ENCODE measurements around the gene PPP1R12B.
"Not testable (repeated sequence)": the region's sequence is repeated elsewhere in the genome, so short reads cannot be mapped to it uniquely, and the experiment has no call there.

The PPP1R12B gene

GRCh38 chr1:202473266-202474045, 125.0 kb downstream of the PPP1R12B start:
- not testable (repeated sequence) for DNase-seq (ENCODE audit: low read depth in 3 of 3, low spot score in 1 of 3)

GRCh38 chr1:202479661-202480060, 131.2 kb downstream of the PPP1R12B start:
- DNase-seq (ENCODE audit: low read depth in 3 of 3, low spot score in 1 of 3) = not testable (repeated sequence)

GRCh38 chr1:202480640-202481039, 132.1 kb downstream of the PPP1R12B start:
- not testable (repeated sequence) for DNase-seq (ENCODE audit: low read depth in 3 of 3, low spot score in 1 of 3)

- DNase-seq (ENCODE audit: low read depth in 3 of 3, low spot score in 1 of 3) = not testable (repeated sequence)
Measured at GRCh38 chr1:202483362-202483761, 134.9 kb downstream of the PPP1R12B start.

GRCh38 chr1:202484032-202484431, 135.5 kb downstream of the PPP1R12B start:
- not testable (repeated sequence) for DNase-seq (ENCODE audit: low read depth in 3 of 3, low spot score in 1 of 3)

- not testable (repeated sequence) for DNase-seq (ENCODE audit: low read depth in 3 of 3, low spot score in 1 of 3)
Measured at GRCh38 chr1:202484820-202485219, 136.3 kb downstream of the PPP1R12B start.

- not testable (repeated sequence) for DNase-seq (ENCODE audit: low read depth in 3 of 3, low spot score in 1 of 3)
Measured at GRCh38 chr1:202488178-202488649, 139.7 kb downstream of the PPP1R12B start.

GRCh38 chr1:202489101-202489500, 140.6 kb downstream of the PPP1R12B start:
- not testable (repeated sequence) for DNase-seq (ENCODE audit: low read depth in 3 of 3, low spot score in 1 of 3)

GRCh38 chr1:202493112-202493511, 144.6 kb downstream of the PPP1R12B start:
- DNase-seq (ENCODE audit: low read depth in 3 of 3, low spot score in 1 of 3) = not testable (repeated sequence)

GRCh38 chr1:202498542-202498941, 150.0 kb downstream of the PPP1R12B start:
- no peak for DNase-seq (ENCODE audit: low read depth in 3 of 3, low spot score in 1 of 3)

- not testable (repeated sequence) for DNase-seq (ENCODE audit: low read depth in 3 of 3, low spot score in 1 of 3)
Measured at GRCh38 chr1:202499997-202500396, 151.5 kb downstream of the PPP1R12B start.

- DNase-seq (ENCODE audit: low read depth in 3 of 3, low spot score in 1 of 3) = no peak
Measured at GRCh38 chr1:202501281-202501680, 152.8 kb downstream of the PPP1R12B start.

- DNase-seq (ENCODE audit: low read depth in 3 of 3, low spot score in 1 of 3) = no peak
Measured at GRCh38 chr1:202505356-202505755, 156.9 kb downstream of the PPP1R12B start.

- not testable (repeated sequence) for DNase-seq (ENCODE audit: low read depth in 3 of 3, low spot score in 1 of 3)
Measured at GRCh38 chr1:202505880-202506575, 157.5 kb downstream of the PPP1R12B start.

- not testable (repeated sequence) for DNase-seq (ENCODE audit: low read depth in 3 of 3, low spot score in 1 of 3)
Measured at GRCh38 chr1:202508863-202509262, 160.4 kb downstream of the PPP1R12B start.

GRCh38 chr1:202513875-202514274, 165.4 kb downstream of the PPP1R12B start:
- DNase-seq (ENCODE audit: low read depth in 3 of 3, low spot score in 1 of 3) = not testable (repeated sequence)

GRCh38 chr1:202516434-202516877, 168.0 kb downstream of the PPP1R12B start:
- no peak for DNase-seq (ENCODE audit: low read depth in 3 of 3, low spot score in 1 of 3)

GRCh38 chr1:202517146-202517545, 168.6 kb downstream of the PPP1R12B start:
- not testable (repeated sequence) for DNase-seq (ENCODE audit: low read depth in 3 of 3, low spot score in 1 of 3)

- DNase-seq (ENCODE audit: low read depth in 3 of 3, low spot score in 1 of 3) = not testable (repeated sequence)
Measured at GRCh38 chr1:202518180-202518579, 169.7 kb downstream of the PPP1R12B start.

GRCh38 chr1:202518905-202519304, 170.4 kb downstream of the PPP1R12B start:
- DNase-seq (ENCODE audit: low read depth in 3 of 3, low spot score in 1 of 3) = not testable (repeated sequence)

GRCh38 chr1:202520129-202520856, 171.8 kb downstream of the PPP1R12B start:
- not testable (repeated sequence) for DNase-seq (ENCODE audit: low read depth in 3 of 3, low spot score in 1 of 3)

Measured in stimulated activated CD4-positive, alpha-beta T cell treated with anti-CD3 and anti-CD28 coated beads, TNF-alpha, amount 100 ng/mL, for 1 hour (primary cell).